Testis (tissue), 3 donors: Measurements from ENCODE around the gene EYS. TPM values are rescaled to one million over a fixed set of nuclear protein-coding genes. Genes with fewer than 3 reads are reported as not detected.

Experiments
- DNase-seq: peaks from one replicate; pipeline ENCODE4 v3.0.0-alpha.2; 2019
- H3K27ac ChIP-seq, 2 donors: fragments of 200-600 bp; sonication (generic); one replicate each; pipeline ENCODE4 v1.5.1; 2019
- H3K27me3 ChIP-seq: fragments of 200-600 bp; sonication (generic); one replicate; pipeline ENCODE4 v1.5.1; 2019
- H3K36me3 ChIP-seq: fragments of 200-600 bp; sonication (generic); one replicate; pipeline ENCODE4 v1.5.1; 2017; ENCODE audit warnings: low read depth; ENCODE audit errors: missing control alignments
- H3K4me1 ChIP-seq: fragments of 200-600 bp; sonication (generic); one replicate; pipeline ENCODE4 v1.5.1; 2019
- H3K4me3 ChIP-seq, 2 donors: fragments of 200-600 bp; sonication (generic); one replicate each; pipeline ENCODE4 v1.5.1; 2017 to 2019
- H3K9me3 ChIP-seq: fragments of 200-600 bp; sonication (generic); one replicate; pipeline ENCODE4 v1.5.1; 2017
- POLR2A ChIP-seq: fragments of 450-650 bp; IDR thresholded peaks from one replicate; pipeline ENCODE4 v1.6.1; 2017; ENCODE audit warnings: antibody characterized with exemption, mild to moderate bottlenecking, moderate library complexity
- WGBS, 2 donors: methylation state at CpG; one replicate each; pipeline ENCODE4 v1.1.5; 2018; 5-methylcytosine and 5-hydroxymethylcytosine counted together
- intact Hi-C: fragments of 100-400 bp; cut with DNase I; formaldehyde crosslinking; loops from one replicate; pipeline ENCODE4 v1.15.1; 2023; ENCODE audit warnings: low total_unique reads
- polyA plus RNA-seq: library from polyadenylated mRNA; stranded (reverse); fragments of 350-450 nt; fragmentation: Illumina TruSeq; extraction: RNeasy Lipid Tissue Mini Kit (QIAGEN cat#74804); gene quantifications from one replicate; pipeline ENCODE4 v1.2.3, GENCODE V29; 2014; ENCODE audit warnings: low read depth, low replicate concordance; ENCODE audit not compliant: insufficient read depth
- total RNA-seq, 2 donors: library from RNA; depleted of rRNA; stranded (reverse); fragments of >200 nt; gene quantifications; one replicate each; pipeline ENCODE4 v1.2.3, GENCODE V29; 2016
- TF ChIP-seq, protein P1 (sequence below), 3 experiments: fragments of 450-650 bp in 2 of 3; fragments of 200-600 bp in 1 of 3; sonication (generic) in 1 of 3; IDR thresholded peaks; one replicate each; pipeline ENCODE4 v1.5.1; 2016 to 2019; ENCODE audit warnings: antibody characterized with exemption in 3 of 3, mild to moderate bottlenecking in 2 of 3, moderate library complexity in 1 of 3

Gene EYS
- total and polyA plus RNA-seq, 3 donors from 2014 or later: 1.3 to 2.8 (median 2.6) TPM

DNA sequence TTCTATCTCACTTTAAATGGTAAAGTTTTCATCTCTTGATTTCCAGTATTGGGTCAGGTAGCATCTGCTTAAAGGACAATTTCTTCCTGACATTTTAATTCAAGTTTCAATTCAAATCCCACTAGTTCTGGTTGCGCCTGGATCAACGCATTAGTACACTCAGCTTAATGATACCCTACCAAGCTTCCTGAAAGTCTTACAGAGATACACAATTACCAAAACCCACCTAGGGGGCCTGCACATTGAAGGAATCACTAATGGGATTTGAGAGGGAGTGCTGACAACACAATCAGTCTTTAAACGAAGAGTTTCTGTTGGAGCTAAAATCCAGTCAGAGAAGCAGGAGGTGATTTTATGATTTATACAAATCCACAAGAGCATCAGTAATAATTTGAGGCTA is 1778.4 kb downstream of the EYS start:
- Histone ChIP-seq H3K36me3 (no peaks in the 10 kb centered on the region), H3K27ac (no peak overlapping the region), H3K9me3 (no peaks in the 10 kb centered on the region), H3K27me3 (no peaks in the 10 kb centered on the region), H3K4me1 (no peaks in the 10 kb centered on the region), H3K4me3 (no peak overlapping the region)
- intact Hi-C loops: no loop called here
- no peak for DNase-seq
- TF ChIP-seq POLR2A: no peak
- TF ChIP-seq, protein P1, sequence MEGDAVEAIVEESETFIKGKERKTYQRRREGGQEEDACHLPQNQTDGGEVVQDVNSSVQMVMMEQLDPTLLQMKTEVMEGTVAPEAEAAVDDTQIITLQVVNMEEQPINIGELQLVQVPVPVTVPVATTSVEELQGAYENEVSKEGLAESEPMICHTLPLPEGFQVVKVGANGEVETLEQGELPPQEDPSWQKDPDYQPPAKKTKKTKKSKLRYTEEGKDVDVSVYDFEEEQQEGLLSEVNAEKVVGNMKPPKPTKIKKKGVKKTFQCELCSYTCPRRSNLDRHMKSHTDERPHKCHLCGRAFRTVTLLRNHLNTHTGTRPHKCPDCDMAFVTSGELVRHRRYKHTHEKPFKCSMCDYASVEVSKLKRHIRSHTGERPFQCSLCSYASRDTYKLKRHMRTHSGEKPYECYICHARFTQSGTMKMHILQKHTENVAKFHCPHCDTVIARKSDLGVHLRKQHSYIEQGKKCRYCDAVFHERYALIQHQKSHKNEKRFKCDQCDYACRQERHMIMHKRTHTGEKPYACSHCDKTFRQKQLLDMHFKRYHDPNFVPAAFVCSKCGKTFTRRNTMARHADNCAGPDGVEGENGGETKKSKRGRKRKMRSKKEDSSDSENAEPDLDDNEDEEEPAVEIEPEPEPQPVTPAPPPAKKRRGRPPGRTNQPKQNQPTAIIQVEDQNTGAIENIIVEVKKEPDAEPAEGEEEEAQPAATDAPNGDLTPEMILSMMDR (IDR thresholded peaks at IDR 0.05): no peak
- 79 to 87% methylated on average over 3 of the region's 3 CpGs for WGBS, 2 donors

DNA sequence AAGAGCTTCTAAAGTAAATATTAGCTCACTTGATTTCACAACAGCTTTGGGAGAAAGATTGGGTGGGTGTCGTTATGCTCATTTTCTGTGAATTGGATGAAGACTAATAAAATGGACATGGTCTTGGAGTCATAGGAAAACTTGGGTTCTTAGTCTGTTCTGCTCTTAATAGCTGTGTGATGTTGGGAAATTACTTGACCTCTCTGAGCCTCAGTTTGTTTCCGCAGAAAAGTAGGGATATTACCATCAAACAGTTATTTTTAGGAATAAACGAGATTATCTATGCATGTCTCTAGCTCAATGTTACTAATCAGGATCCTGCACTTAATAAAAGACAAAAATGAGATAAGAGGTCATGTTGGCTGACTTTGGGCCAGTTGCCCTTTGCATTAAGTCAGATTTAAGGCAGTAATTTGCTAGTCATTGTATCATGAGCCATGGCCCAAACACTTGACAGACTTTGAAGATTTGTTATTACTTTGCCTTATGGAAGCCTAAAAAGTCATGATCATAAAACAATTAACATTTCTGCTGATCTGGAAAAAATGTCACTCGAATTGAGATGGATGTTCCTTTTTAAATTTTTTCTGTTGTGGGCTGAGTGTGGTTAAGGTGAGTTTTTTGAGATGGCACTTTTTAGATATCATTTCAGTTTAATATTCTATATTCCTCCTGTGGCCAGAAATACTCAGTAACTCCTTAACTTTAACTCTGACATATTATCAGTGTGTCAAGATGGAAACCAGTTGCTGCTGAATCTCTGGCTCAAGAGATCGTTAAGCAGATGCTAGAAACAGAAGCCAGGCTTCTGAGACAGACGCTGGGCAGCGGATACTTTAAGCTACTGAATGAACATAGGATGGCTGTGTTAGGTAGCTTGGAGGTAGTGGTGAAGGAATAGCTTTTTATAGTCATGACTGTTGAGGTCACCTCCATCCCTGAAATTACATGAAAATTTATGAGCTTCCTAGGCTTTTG is 1779.8 kb downstream of the EYS start:
- no peak overlapping the region for H3K4me3 ChIP-seq
- WGBS, 2 donors: 66 to 85% methylated on average over 7 of the region's 7 CpGs
- intact Hi-C loops: no loop called here
- DNase-seq: no peak
- no peaks in the 10 kb centered on the region for H3K27me3 ChIP-seq
- H3K27ac ChIP-seq: no peak overlapping the region
- no peaks in the 10 kb centered on the region for H3K9me3 ChIP-seq
- H3K36me3 ChIP-seq: no peaks in the 10 kb centered on the region
- no peaks in the 10 kb centered on the region for H3K4me1 ChIP-seq
- TF ChIP-seq, protein P1 (IDR thresholded peaks at IDR 0.05): no peak
- TF ChIP-seq POLR2A: no peak

DNA sequence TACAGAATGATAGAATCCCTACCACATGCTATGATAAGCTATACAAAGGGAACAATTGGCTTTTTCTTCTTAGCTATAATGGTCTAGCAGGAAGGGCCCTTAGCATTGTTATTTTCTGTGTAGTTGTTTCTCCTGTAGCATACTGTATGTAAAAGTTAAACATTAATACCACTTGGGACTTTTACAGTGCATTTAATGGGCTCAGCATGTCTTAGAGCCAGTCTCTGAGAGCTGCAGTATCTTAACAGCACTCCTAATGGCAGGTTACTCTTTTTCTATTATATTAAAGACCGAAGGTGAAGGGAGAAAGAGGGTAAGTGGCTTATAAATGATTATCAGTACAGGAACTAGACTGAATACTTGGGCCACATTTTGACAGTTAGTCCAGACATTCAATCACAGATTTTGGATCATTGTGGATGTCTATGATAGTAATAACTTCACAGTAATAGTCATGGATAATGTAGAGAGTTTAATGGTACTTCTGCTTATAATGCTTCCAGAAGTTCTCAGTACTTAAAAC is 1780.7 kb downstream of the EYS start:
- WGBS, 2 donors: 87 to 92% methylated on average over 1 of the region's 1 CpG
- no peaks in the 10 kb centered on the region for H3K9me3 ChIP-seq
- no peak for DNase-seq
- intact Hi-C loops: no loop called here
- H3K27ac ChIP-seq: no peak overlapping the region
- no peaks in the 10 kb centered on the region for H3K4me1 ChIP-seq
- H3K4me3 ChIP-seq: no peak overlapping the region
- H3K36me3 ChIP-seq: no peaks in the 10 kb centered on the region
- no peak for TF ChIP-seq POLR2A
- TF ChIP-seq, protein P1 (IDR thresholded peaks at IDR 0.05): no peak
- H3K27me3 ChIP-seq: no peaks in the 10 kb centered on the region

DNA sequence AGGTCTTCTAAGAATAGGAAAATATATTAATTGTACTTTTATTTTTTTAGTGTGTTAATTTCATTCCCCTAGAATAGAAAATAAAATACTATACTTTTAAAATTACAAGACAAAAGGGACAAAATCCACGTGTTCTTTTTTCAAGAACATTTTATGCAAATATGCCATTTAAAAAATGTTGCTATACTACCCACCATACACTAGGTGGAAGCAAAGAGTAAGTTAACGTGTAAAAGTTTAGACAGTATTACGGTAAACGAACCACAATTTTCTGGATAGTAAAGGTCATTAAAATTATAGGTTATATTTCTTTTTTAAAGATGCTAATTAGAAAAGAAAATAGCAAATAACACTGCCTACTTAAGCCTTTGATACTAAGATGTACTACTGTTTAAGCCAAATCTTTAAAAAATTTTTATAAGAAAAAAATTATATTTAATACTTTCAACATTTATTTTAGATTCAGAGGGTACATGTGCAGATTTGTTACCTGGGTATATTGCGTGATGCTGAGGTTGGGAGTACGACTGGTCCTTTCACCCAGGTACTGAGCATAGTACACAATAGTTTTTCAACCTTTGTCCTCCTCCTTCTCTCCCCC is 1783.8 kb downstream of the EYS start:
- TF ChIP-seq, protein P1 (IDR thresholded peaks at IDR 0.05): peak in 2 of 3 experiments; percentile 32 to 70
- no peak for TF ChIP-seq POLR2A
- H3K36me3 ChIP-seq: no peaks in the 10 kb centered on the region
- H3K27me3 ChIP-seq: no peaks in the 10 kb centered on the region
- WGBS, 2 donors: 28 to 34% methylated on average over 6 of the region's 6 CpGs
- H3K27ac ChIP-seq: no peak overlapping the region
- H3K4me1 ChIP-seq: no peaks in the 10 kb centered on the region
- H3K4me3 ChIP-seq: no peak overlapping the region
- no peaks in the 10 kb centered on the region for H3K9me3 ChIP-seq
- no peak for DNase-seq
- intact Hi-C loops: no loop called here
